Stimulated activated effector memory CD8-positive, alpha-beta T cell treated with anti-CD3 and anti-CD28 coated beads, Interleukin-12 subunit alpha, Interleukin-12 subunit beta, amount 100 ng/mL, for 72 hours (primary cell): ENCODE data around the gene EPC2.
"Not testable (repeated sequence)": the region's sequence is repeated elsewhere in the genome, so short reads cannot be mapped to it uniquely, and the experiment has no call there.

ENCODE experiments used
- ATAC-seq: fragments of 150-1000 bp; cut with Tn5 transposase; 2 replicates; pipeline ENCODE4 v1.10.0; 2021
- DNase-seq, 2 donors: peaks; one replicate each; pipeline ENCODE4 v3.0.0; 2021 to 2022; ENCODE audit warnings: low spot score in 2 of 2
- H3K27ac Mint-ChIP-seq: one replicate; pipeline ENCODE4 v1.8.0; 2022; ENCODE audit warnings: mild to moderate bottlenecking, mixed read lengths
- H3K36me3 Mint-ChIP-seq: one replicate; pipeline ENCODE4 v1.8.0; 2022; ENCODE audit warnings: mild to moderate bottlenecking, mixed read lengths
- H3K4me1 Mint-ChIP-seq: one replicate; pipeline ENCODE4 v1.8.0; 2022; ENCODE audit warnings: mixed read lengths
- H3K4me3 Mint-ChIP-seq: one replicate; pipeline ENCODE4 v1.8.0; 2022; ENCODE audit warnings: mild to moderate bottlenecking, mixed read lengths
- H3K9me3 Mint-ChIP-seq: one replicate; pipeline ENCODE4 v1.8.0; 2022; ENCODE audit warnings: mixed read lengths

Gene EPC2

DNA sequence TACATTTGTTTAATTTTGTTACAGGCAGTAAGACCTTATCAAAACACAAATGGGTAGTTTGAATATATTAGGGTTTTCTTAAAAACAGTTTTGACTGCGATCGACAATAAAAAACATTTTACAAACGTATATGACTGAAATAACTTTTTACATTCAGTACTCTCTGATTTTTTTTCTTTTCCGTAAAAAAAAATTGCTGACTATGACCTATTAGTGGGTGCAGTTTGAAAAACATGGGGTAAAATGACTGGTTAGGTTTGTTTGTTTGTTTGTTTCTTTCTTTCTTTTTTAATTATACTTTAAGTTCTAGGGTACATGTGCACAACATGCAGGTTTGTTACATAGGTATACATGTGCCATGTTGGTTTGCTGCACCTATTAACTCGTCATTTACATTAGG lies 36.9 kb downstream of the EPC2 start:
- peaks cover 62% of the 10 kb centered on the region for H3K4me1 Mint-ChIP-seq
- no peak overlapping the region for H3K27ac Mint-ChIP-seq
- no peak overlapping the region for H3K4me3 Mint-ChIP-seq
- ATAC-seq: no peak
- no peak for DNase-seq
- H3K36me3 Mint-ChIP-seq: no peaks in the 10 kb centered on the region
- no peaks in the 10 kb centered on the region for H3K9me3 Mint-ChIP-seq

DNA sequence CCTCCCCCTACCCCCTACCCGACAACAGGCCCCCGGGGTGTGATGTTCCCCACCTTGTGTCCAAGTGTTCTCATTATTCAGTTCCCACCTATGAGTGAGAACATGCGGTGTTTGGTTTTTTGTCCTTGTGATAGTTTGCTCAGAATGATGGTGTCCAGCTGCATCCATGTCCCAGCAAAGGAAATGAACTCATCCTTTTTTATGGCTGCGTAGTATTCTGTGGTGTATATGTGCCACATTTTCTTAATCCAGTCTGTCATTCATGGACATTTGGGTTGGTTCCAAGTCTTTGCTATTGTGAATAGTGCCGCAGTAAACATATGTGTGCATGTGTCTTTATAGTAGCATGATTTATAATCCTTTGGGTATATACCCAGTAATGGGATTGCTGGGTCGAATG lies 37.3 kb downstream of the EPC2 start:
- DNase-seq, H3K27ac Mint-ChIP-seq, H3K36me3 Mint-ChIP-seq, ATAC-seq, H3K4me3 Mint-ChIP-seq, H3K9me3 Mint-ChIP-seq: not testable (repeated sequence)
- peaks cover 58% of the 10 kb centered on the region for H3K4me1 Mint-ChIP-seq

DNA sequence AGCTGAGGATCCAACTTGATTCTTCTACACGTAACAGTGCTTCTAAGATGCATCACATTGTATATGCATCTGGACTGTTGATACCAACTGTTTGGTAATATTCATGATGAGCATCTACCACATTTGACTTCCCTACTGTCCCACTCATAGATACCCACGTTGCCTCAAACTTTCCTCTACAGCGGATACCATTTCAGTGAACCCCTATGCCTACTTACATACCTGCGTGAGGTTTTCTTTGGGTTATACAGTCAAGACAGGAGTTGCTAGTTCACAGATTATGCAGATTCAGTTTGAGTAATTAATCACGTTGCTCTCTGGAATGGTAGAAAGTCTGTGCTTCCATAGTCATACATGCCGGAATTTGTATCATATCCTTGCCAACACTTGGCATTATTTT lies 40.0 kb downstream of the EPC2 start:
- H3K4me3 Mint-ChIP-seq: no peak overlapping the region
- peaks cover 55% of the 10 kb centered on the region for H3K4me1 Mint-ChIP-seq

DNA sequence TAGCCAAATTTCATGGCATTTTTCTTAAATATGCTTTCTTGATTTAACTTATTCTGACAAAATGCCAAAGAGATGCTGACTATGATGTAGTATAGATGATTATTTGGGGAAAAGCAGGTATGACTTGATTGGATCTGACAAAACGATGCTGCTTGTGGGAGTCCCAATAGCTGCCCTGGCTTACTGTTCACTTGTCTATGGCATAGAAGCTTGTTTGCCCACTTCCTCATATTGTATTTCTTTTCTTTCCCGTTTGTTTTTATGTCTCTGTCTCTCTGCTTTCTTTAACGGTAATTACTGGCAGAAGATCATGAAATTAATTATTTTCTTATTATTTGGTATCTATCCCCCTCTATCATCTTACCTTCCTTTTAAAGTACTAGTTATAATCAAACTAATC lies 43.0 kb downstream of the EPC2 start:
- Mint-ChIP-seq H3K27ac (no peak overlapping the region), H3K9me3 (no peaks in the 10 kb centered on the region), H3K4me1 (peaks cover 33% of the 10 kb centered on the region), H3K4me3 (no peak overlapping the region), H3K36me3 (peaks cover 27% of the 10 kb centered on the region)
- DNase-seq (no peak), ATAC-seq (no peak)

More for the DNA sequence above, 40.0 kb downstream of the EPC2 start:
- H3K36me3 Mint-ChIP-seq: no peaks in the 10 kb centered on the region
- DNase-seq (no peak), ATAC-seq (peak; percentile 39)
- H3K27ac Mint-ChIP-seq: no peak overlapping the region
- H3K9me3 Mint-ChIP-seq: no peaks in the 10 kb centered on the region

DNA sequence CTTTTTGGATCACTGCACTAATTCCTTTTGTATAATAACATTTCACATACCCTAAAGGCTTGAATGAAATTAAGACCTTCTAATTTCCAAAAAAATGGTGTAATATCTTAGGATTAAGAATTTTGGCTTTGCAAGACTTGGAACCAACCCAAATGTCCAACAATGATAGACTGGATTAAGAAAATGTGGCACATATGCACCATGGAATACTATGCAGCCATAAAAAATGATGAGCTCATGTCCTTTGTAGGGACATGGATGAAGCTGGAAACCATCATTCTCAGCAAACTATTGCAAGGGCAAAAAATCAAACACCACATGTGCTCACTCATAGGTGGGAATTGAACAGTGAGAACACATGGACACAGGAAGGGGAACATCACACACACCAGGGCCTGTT lies 43.5 kb downstream of the EPC2 start:
- peaks cover 32% of the 10 kb centered on the region for H3K36me3 Mint-ChIP-seq
- DNase-seq, H3K9me3 Mint-ChIP-seq, ATAC-seq, H3K27ac Mint-ChIP-seq, H3K4me3 Mint-ChIP-seq: not testable (repeated sequence)
- H3K4me1 Mint-ChIP-seq: peaks cover 29% of the 10 kb centered on the region

DNA sequence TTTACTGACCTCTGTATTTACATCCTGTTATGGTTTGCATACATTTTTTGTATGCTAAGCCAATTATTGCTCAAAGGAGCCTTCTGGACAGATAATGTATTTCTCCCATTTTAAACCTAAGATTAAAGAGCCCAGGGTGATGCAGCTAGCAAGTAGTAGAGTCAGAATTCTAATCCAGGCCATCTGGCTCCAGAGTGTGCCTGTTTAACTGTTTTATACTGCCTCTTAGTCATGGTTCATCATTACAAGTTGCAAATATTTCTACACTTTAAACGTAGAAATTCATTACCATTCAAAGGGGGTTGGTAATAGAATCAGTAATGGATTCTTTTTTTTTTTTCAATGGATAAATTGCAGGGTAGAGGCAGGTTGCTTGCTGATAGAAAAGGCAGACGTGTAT lies 52.4 kb downstream of the EPC2 start:
- no peak for ATAC-seq
- Mint-ChIP-seq H3K4me3 (no peak overlapping the region), H3K36me3 (peaks cover 35% of the 10 kb centered on the region), H3K9me3 (peaks cover 22% of the 10 kb centered on the region), H3K4me1 (peaks cover 26% of the 10 kb centered on the region), H3K27ac (peak overlapping the region; percentile 35)
- DNase-seq: no peak

DNA sequence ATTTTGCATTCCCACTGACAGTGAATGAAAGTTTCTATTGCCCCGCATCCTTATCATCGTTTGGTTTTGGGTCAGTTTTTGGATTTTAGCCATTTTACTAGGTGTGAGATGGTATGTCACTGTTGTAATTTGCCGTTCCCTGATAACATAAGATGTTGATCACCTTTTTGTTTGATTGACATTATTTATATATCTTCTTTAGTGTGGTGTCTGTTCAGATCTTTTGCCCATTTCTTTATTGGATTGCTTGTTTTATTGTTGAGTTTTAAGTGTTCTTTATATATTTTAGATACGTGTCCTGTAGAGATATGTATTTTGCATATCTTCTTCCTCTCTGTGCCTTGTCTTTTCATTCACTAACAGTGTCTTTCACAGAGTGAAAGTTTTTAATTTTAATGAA lies 55.3 kb downstream of the EPC2 start:
- Mint-ChIP-seq H3K27ac (no peak overlapping the region), H3K4me1 (peaks cover 35% of the 10 kb centered on the region), H3K4me3 (no peak overlapping the region), H3K36me3 (peaks cover 14% of the 10 kb centered on the region), H3K9me3 (peaks cover 22% of the 10 kb centered on the region)
- ATAC-seq (no peak), DNase-seq (no peak)

DNA sequence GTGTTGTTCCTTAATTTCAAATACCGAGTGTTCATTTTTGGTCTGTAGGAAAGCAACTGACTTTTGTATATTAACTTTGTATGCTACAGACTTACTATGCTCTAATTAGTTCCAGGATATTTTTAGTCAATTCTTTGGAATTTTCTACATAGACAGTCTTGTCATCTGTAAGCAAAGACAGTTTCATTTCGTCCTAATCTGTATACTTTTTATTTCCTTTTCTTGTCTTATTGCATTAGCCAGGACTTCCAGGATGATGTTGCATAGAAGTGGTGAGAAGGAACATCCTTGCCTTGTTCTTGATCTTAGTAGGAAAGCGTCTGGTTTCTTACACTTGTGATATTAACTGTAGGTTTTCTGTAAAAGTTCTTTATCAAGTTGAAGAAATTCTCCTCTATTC lies 56.5 kb downstream of the EPC2 start:
- H3K9me3 Mint-ChIP-seq: peaks cover 22% of the 10 kb centered on the region
- no peak overlapping the region for H3K27ac Mint-ChIP-seq
- no peak overlapping the region for H3K4me3 Mint-ChIP-seq
- H3K4me1 Mint-ChIP-seq: peaks cover 32% of the 10 kb centered on the region
- peaks cover 16% of the 10 kb centered on the region for H3K36me3 Mint-ChIP-seq
- DNase-seq: no peak
- ATAC-seq: no peak

DNA sequence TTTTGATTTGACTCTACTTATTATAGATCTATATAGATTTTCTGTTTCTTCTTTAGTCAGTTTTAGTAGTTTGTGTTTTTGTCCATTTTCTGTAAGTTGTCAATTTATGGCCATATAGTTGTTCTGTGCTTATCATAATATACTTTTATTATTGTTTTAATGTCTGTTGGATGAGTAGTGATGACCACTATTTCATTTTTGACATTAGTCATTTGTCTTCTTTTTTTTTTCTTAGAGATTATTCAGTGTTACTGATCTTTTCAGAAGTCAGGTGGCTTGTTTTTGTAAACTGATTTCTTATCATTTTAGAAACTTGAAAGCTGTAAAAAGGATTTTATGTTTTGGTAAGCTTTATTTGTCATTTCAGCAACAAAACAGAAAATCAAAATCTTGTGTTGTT lies 57.3 kb downstream of the EPC2 start:
- H3K4me3 Mint-ChIP-seq: no peak overlapping the region
- no peak for DNase-seq
- H3K27ac Mint-ChIP-seq: peak overlapping the region; percentile 75
- peaks cover 37% of the 10 kb centered on the region for H3K4me1 Mint-ChIP-seq
- H3K9me3 Mint-ChIP-seq: peaks cover 22% of the 10 kb centered on the region
- H3K36me3 Mint-ChIP-seq: peaks cover 16% of the 10 kb centered on the region
- ATAC-seq: peak; percentile 46

DNA sequence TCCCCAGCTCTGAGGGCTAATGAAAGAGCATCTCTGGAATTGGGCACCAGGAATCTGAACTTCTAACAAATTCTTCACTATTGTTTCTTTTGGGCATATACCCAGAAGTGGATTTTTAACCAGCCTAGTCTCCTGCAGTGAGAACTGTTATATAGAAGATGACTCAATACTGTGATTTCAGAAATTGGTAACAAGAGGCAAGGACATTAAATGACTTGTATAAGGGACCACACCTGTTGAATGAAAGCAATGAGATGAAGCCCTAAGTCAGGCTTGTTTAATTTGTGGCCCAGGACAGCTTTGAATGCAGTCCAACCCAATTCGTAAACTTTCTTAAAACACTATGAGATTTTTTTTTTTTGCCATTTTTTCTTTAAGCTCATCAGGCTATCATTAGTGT lies 57.9 kb downstream of the EPC2 start:
- peak; percentile 97 for ATAC-seq
- H3K4me3 Mint-ChIP-seq: no peak overlapping the region
- H3K4me1 Mint-ChIP-seq: peaks cover 37% of the 10 kb centered on the region
- no peak for DNase-seq
- H3K9me3 Mint-ChIP-seq: peaks cover 22% of the 10 kb centered on the region
- H3K27ac Mint-ChIP-seq: peak overlapping the region; percentile 75
- H3K36me3 Mint-ChIP-seq: peaks cover 16% of the 10 kb centered on the region

DNA sequence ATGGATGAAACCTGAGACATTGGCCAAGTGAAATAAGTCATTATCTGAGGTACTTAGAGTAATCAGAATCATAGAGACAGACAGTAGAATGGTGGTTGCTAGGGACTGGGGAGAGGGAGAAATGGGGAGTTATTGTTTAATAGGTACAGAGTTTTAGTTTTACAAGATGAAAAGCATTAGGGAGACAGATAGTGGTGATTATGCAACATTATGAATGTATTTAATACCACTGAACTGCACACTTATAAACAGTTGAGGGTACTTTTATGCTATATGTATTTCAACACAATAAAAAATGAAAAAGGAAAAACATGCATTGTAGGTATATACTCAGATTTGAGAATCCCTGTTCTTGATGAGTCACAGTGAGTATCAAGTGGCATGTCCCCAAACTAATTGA lies 59.7 kb downstream of the EPC2 start:
- ATAC-seq (no peak), DNase-seq (no peak)
- no peak overlapping the region for H3K27ac Mint-ChIP-seq
- H3K9me3 Mint-ChIP-seq: peaks cover 26% of the 10 kb centered on the region
- no peak overlapping the region for H3K4me3 Mint-ChIP-seq
- peaks cover 40% of the 10 kb centered on the region for H3K4me1 Mint-ChIP-seq
- H3K36me3 Mint-ChIP-seq: peaks cover 16% of the 10 kb centered on the region

DNA sequence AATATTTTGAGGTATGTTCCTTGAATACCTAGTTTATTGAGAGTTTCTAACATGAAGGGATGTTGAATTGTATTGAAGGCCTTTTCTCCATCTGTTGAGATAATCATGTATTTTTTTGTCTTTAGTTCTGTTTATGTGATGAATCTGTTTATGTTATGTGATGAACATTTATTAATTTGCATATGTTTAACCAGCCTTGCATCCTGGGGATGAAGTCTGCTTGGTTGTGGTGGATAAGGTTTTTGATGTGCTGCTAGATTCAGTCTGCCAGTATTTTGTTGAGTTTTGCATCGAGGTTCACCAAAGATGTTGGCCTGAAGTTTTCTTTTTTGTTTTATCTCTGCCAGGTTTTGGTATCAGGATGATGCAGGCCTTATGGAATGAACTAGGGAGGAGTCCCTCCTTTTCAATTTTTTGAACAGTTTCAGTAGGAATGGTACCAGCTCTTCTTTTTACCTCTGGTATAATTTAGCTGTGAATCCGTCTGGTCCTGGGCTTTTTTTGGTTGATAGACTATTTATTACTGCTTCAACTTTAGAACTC lies 71.9 kb downstream of the EPC2 start:
- H3K27ac Mint-ChIP-seq: peak overlapping the region; percentile 3
- no peak overlapping the region for H3K4me3 Mint-ChIP-seq
- H3K36me3 Mint-ChIP-seq: no peaks in the 10 kb centered on the region
- peaks cover 89% of the 10 kb centered on the region for H3K4me1 Mint-ChIP-seq
- H3K9me3 Mint-ChIP-seq: no peaks in the 10 kb centered on the region
- DNase-seq (no peak), ATAC-seq (no peak)

DNA sequence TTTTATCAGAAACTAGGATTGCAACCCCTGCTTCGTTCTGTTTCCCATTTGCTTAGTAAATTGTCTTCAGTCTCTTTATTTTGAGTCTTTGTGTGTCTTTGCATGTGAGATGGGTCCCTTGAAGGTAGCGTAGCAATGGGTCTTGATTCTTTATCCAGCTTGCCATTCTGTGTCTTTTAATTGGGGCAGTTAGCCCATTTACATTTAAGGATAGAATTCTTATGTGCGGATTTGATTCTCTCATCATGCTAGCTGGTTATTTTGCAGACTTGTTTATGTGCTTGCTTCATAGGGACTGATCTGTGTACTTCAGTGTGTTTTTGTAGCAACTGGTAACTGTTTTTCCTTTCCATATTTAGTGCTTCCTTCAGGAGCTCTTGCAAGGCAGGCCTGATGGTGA lies 73.5 kb downstream of the EPC2 start:
- DNase-seq (no peak), ATAC-seq (no peak)
- no peaks in the 10 kb centered on the region for H3K36me3 Mint-ChIP-seq
- H3K4me3 Mint-ChIP-seq: no peak overlapping the region
- H3K9me3 Mint-ChIP-seq: no peaks in the 10 kb centered on the region
- peak overlapping the region; percentile 36 for H3K27ac Mint-ChIP-seq
- H3K4me1 Mint-ChIP-seq: peaks cover 91% of the 10 kb centered on the region

DNA sequence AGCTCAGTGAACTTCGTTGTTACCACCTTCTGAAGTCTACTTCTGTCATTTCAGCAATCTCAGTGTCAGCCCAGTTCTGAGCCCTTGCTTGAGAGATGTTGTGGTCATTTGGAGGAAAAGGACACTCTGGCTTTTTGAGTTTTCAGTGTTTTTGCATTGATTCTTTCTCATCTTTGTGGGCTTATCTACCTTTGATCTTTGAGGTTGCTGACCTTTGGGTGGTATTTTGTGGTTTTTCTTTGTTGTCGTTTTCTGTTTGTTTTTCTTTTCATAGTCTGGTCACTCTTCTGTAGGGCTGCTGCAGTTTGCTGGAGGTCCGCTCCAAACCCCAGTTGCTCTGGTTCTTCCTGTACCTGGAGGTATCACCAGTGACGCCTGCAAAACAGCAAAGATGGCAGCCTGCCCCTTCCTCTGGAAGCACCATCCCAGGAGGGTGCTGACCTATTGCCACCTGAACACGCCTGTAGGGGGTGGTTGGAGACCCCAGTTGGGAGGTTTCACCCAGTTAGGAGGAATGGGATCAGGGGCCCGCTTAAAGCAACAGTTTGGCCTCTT lies 74.7 kb downstream of the EPC2 start:
- DNase-seq (no peak), ATAC-seq (no peak)
- no peaks in the 10 kb centered on the region for H3K36me3 Mint-ChIP-seq
- no peak overlapping the region for H3K4me3 Mint-ChIP-seq
- H3K27ac Mint-ChIP-seq: peak overlapping the region; percentile 36
- no peaks in the 10 kb centered on the region for H3K9me3 Mint-ChIP-seq
- peaks cover 90% of the 10 kb centered on the region for H3K4me1 Mint-ChIP-seq

DNA sequence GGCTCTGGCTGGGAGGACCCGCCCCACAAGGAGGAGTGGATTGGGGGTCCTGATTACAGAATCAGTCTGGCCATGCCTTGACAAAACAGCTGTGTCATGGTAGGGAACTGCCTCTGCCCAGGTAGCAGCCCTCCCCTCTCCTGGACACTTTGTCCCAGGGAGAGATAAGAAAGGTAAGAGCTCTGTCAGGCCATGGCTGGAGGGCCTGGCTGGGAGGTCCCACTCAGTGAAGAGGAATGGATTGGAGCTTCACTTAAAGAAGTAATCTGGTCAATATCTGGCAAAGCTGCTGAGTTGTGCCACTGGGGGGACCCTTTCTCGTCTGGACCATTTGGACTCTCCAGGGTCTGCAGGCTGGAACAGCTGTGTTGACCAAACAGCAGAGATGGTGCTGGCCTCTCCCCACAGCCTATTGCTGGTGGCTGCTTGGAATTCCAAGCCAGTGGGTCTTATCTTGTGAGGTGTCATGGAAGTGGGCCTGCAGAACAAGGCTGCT lies 75.4 kb downstream of the EPC2 start:
- DNase-seq (no peak), ATAC-seq (no peak)
- H3K9me3 Mint-ChIP-seq: no peaks in the 10 kb centered on the region
- no peaks in the 10 kb centered on the region for H3K36me3 Mint-ChIP-seq
- H3K4me3 Mint-ChIP-seq: no peak overlapping the region
- H3K4me1 Mint-ChIP-seq: peaks cover 91% of the 10 kb centered on the region
- peak overlapping the region; percentile 36 for H3K27ac Mint-ChIP-seq

DNA sequence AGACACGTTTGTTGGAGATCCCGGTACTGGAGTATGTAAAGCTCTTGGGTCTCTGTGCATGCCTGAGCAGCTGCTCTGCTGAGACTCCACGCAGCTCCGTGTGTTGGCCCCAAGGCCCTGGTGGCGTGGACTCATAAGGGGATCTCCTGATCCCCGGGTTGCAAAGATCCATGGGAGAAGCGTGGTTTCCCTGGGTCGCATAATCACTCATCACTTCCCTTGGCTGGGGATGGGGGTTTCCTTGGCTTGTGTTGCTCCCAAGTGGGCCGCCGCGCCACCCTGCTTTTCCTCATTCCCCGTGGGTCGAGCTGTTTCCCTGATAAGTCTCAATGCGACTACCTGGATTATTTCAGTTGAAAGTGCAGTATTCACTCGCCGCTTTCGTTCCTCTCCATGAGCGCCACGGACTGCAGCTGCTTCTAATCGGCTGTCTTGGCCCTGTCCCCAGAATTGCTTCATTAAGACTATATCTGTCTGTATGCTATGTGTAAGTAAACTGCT lies 76.0 kb downstream of the EPC2 start:
- Mint-ChIP-seq H3K4me3 (no peak overlapping the region), H3K4me1 (peaks cover 92% of the 10 kb centered on the region), H3K27ac (peak overlapping the region; percentile 36), H3K9me3 (no peaks in the 10 kb centered on the region), H3K36me3 (no peaks in the 10 kb centered on the region)
- ATAC-seq (peak; percentile 16), DNase-seq (no peak)
